Endodermal cell (in vitro differentiated cells): Measurements from ENCODE around the gene SPINT3. TPM values are rescaled to one million over a fixed set of nuclear protein-coding genes. Genes with fewer than 3 reads are reported as not detected.
"Not testable (repeated sequence)": the region's sequence is repeated elsewhere in the genome, so short reads cannot be mapped to it uniquely, and the experiment has no call there.

Experiments used
- DNase-seq: peaks from one replicate; pipeline ENCODE4 v3.0.0-alpha.2; 2017
- H3K27ac ChIP-seq: 2 replicates; pipeline ENCODE4 v1.5.1; 2013; ENCODE audit warnings: mild to moderate bottlenecking, low read depth, low read length, moderate library complexity
- H3K27me3 ChIP-seq: 2 replicates; pipeline ENCODE4 v1.6.1; 2013; ENCODE audit warnings: mild to moderate bottlenecking, low read length, moderate library complexity; ENCODE audit not compliant: insufficient read depth, control insufficient read depth, poor library complexity, severe bottlenecking
- H3K36me3 ChIP-seq: 2 replicates; pipeline ENCODE4 v1.7.0; 2013; ENCODE audit warnings: mild to moderate bottlenecking, low read length, moderate library complexity; ENCODE audit not compliant: control insufficient read depth, insufficient read depth
- H3K4me1 ChIP-seq: one replicate; pipeline ENCODE4 v1.7.0; 2013; ENCODE audit warnings: low read length; ENCODE audit not compliant: control insufficient read depth, insufficient read depth
- H3K4me3 ChIP-seq: 2 replicates; pipeline ENCODE4 v1.5.1; 2013; ENCODE audit warnings: mild to moderate bottlenecking, low read length, moderate library complexity
- H3K9ac ChIP-seq: 2 replicates; pipeline ENCODE4 v1.6.1; 2013; ENCODE audit warnings: mild to moderate bottlenecking, low read length, moderate library complexity; ENCODE audit not compliant: poor library complexity, severe bottlenecking; ENCODE audit errors: extremely low read depth
- H3K9me3 ChIP-seq: 2 replicates; pipeline ENCODE4 v1.6.1; 2013; ENCODE audit warnings: mild to moderate bottlenecking, low read length, moderate library complexity; ENCODE audit not compliant: control insufficient read depth
- H3K27ac Mint-ChIP-seq: 2 replicates; pipeline ENCODE4 v1.8.0; 2020; ENCODE audit warnings: mixed read lengths
- H3K27me3 Mint-ChIP-seq: 2 replicates; pipeline ENCODE4 v1.8.0; 2021; ENCODE audit warnings: mild to moderate bottlenecking, mixed read lengths; ENCODE audit not compliant: insufficient read depth
- H3K36me3 Mint-ChIP-seq: 2 replicates; pipeline ENCODE4 v1.8.0; 2020; ENCODE audit warnings: low read depth, mixed read lengths
- H3K4me1 Mint-ChIP-seq: 2 replicates; pipeline ENCODE4 v1.8.0; 2020; ENCODE audit warnings: mixed read lengths
- H3K4me3 Mint-ChIP-seq: 2 replicates; pipeline ENCODE4 v1.8.0; 2020; ENCODE audit warnings: mild to moderate bottlenecking, moderate library complexity, mixed read lengths
- H3K9me3 Mint-ChIP-seq: 2 replicates; pipeline ENCODE4 v1.8.0; 2020; ENCODE audit warnings: mild to moderate bottlenecking, mixed read lengths
- CTCF ChIP-seq: fragments of 200-600 bp; sonication (generic); conservative IDR thresholded peaks from 2 replicates; pipeline ENCODE4 v1.5.0; 2021; ENCODE audit warnings: antibody characterized with exemption, mild to moderate bottlenecking
- WGBS, 2 experiments: methylation state at CpG; one replicate each; pipeline versions ENCODE4 v1.1.5 to v1.1.7; 2013; ENCODE audit warnings: missing lambda C conversion rate in 2 of 2, mixed read lengths in 1 of 2; ENCODE audit not compliant: insufficient coverage in 1 of 2, insufficient read length in 1 of 2; 5-methylcytosine and 5-hydroxymethylcytosine counted together
- total RNA-seq, 2 donors: library from RNA; stranded (reverse); fragmentation: NEBNext Ultra II Directional in 1 of 2; extraction: Animal tissue kit (Norgen Biotek cat#: 25700) in 1 of 2; gene quantifications; 2 replicates in 1 of 2; 3 replicates in 1 of 2; pipeline ENCODE4 v1.2.1, GENCODE V29; 2021

The SPINT3 gene
- total RNA-seq, 2 donors from 2014 or later, result not detected

GRCh38 chr20:45479822-45480221 is 35.6 kb downstream of the SPINT3 start:
- no peak for TF ChIP-seq CTCF
- peaks cover 4% of the 10 kb centered on the region for H3K9me3 Mint-ChIP-seq
- Histone ChIP-seq H3K9me3 (peaks cover 13% of the 10 kb centered on the region), H3K36me3 (peaks cover 18% of the 10 kb centered on the region), H3K27me3 (no peaks in the 10 kb centered on the region), H3K4me3 (no peak overlapping the region), H3K27ac (no peak overlapping the region), H3K4me1 (no peaks in the 10 kb centered on the region), H3K9ac (no peak overlapping the region)
- H3K36me3 Mint-ChIP-seq, result peaks cover 42% of the 10 kb centered on the region
- WGBS, 2 experiments, result 98 to 100% methylated on average over 2 to 7 of the region's 7 CpGs
- H3K27me3 Mint-ChIP-seq, result no peaks in the 10 kb centered on the region
- H3K4me1 Mint-ChIP-seq, result peaks cover 10% of the 10 kb centered on the region
- H3K4me3 Mint-ChIP-seq, result no peak overlapping the region
- DNase-seq, result no peak
- no peak overlapping the region for H3K27ac Mint-ChIP-seq

- H3K27me3 Mint-ChIP-seq, H3K4me1 Mint-ChIP-seq, H3K4me1 ChIP-seq, H3K27me3 ChIP-seq, H3K9me3 Mint-ChIP-seq, DNase-seq, H3K27ac Mint-ChIP-seq, H3K4me3 Mint-ChIP-seq, H3K27ac ChIP-seq, H3K9ac ChIP-seq, H3K4me3 ChIP-seq: not testable (repeated sequence)
- peaks cover 40% of the 10 kb centered on the region for H3K36me3 Mint-ChIP-seq
- Histone ChIP-seq H3K36me3 (peaks cover 18% of the 10 kb centered on the region), H3K9me3 (peaks cover 18% of the 10 kb centered on the region)
- 93 to 95% methylated on average over 5 to 7 of the region's 7 CpGs for WGBS, 2 experiments
Observed at GRCh38 chr20:45477530-45478148, 37.8 kb downstream of the SPINT3 start.

GRCh38 chr20:45472286-45472685 is 43.1 kb downstream of the SPINT3 start:
- not testable (repeated sequence) for H3K4me3 Mint-ChIP-seq
- WGBS, 2 experiments, result 91 to 100% methylated on average over 1 to 2 of the region's 3 CpGs

GRCh38 chr20:45470937-45471336 is 44.5 kb downstream of the SPINT3 start:
- peak; percentile 71 for DNase-seq
- peaks cover 11% of the 10 kb centered on the region for H3K9me3 Mint-ChIP-seq
- H3K4me1 Mint-ChIP-seq, result peaks cover 39% of the 10 kb centered on the region
- Histone ChIP-seq H3K9ac (peak overlapping the region; percentile 72), H3K4me1 (peaks cover 7% of the 10 kb centered on the region), H3K27me3 (peaks cover 25% of the 10 kb centered on the region), H3K9me3 (peaks cover 16% of the 10 kb centered on the region), H3K4me3 (peak overlapping the region; percentile 84), H3K27ac (peak overlapping the region; percentile 9), H3K36me3 (peaks cover 10% of the 10 kb centered on the region)
- no peaks in the 10 kb centered on the region for H3K36me3 Mint-ChIP-seq
- H3K4me3 Mint-ChIP-seq, result peak overlapping the region; percentile 83
- peaks cover 3% of the 10 kb centered on the region for H3K27me3 Mint-ChIP-seq
- 39 to 54% methylated on average over 9 to 10 of the region's 10 CpGs for WGBS, 2 experiments
- peak overlapping the region; percentile 76 for H3K27ac Mint-ChIP-seq
- TF ChIP-seq CTCF, result peak; percentile 53

More at GRCh38 chr20:45472286-45472685, 43.1 kb downstream of the SPINT3 start:
- H3K27ac ChIP-seq, H3K4me3 ChIP-seq, H3K27me3 Mint-ChIP-seq, DNase-seq, H3K36me3 Mint-ChIP-seq, H3K4me1 ChIP-seq, H3K27ac Mint-ChIP-seq, H3K9ac ChIP-seq, H3K36me3 ChIP-seq: not testable (repeated sequence)
- H3K27me3 ChIP-seq, result peaks cover 16% of the 10 kb centered on the region
- peaks cover 18% of the 10 kb centered on the region for H3K9me3 ChIP-seq
- Mint-ChIP-seq H3K9me3 (peaks cover 11% of the 10 kb centered on the region), H3K4me1 (peaks cover 32% of the 10 kb centered on the region)
